ENCODE measurements around the gene TAGLN. TPM values are rescaled to one million over a fixed set of nuclear protein-coding genes. Genes with fewer than 3 reads are reported as not detected.

TAGLN gene
- total and polyA plus RNA-seq, 2 of the 8 experiments (the other 6 are each of a cell fraction or from before 2014, with no cell fraction given) = 140 to 300 TPM

DNA sequence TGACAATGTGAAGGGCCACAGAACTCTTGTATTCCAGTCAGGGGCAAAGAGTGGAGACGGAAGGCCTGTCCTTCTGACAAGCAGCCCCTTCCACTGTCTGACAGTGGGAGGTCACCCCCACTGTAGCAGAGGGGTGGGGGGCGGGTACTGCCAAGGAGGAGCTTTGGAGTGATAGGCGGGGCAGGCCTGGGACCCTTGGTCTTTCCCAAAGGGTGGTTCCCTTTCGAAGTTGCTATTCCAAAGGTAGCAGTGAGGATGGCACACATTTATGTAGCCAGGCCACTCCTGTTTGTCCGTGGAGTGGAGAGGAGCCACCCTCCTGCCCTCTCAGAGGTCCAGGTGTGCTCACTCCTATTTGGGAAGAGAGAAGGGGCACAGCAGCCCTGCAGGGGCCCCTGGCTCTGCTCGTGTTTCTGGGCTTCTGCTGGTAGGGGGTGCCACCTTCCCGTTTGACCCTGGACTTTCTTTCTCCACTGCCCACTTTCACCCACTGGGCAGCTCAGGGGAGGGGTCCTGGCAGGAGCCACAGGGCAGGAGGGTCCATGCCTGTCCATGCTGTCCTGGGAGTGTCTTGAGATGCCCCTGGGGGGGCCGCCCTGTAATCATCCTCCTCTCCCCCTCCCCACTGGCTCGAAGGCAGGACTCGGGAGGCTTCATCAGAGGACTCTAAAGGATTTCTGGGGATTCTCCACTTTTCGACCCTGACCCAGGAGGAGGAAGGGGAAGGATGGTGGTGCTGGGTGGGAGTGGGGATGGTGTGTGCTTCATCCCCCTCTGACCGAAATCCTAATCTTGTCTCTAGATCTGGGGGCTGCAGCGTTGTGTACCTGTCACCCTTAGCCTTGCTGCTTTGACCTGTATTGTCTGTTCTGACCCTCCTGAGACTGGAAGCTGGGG lies 994 bp downstream of the TAGLN start:
- Histone ChIP-seq H4K20me1 (replicated peaks in 1 of 2; ENCODE audit: control insufficient read depth in 1 of 2, insufficient read depth in 2 of 2, low read length in 2 of 2) (peaks cover 2% of the 10 kb centered on the region in 2 experiments), H3K36me3 (ENCODE audit: control insufficient read depth in 2 of 4, insufficient read depth in 4 of 4, low read length in 3 of 4) (peaks cover 2 to 6% (median 5%) of the 10 kb centered on the region in 4 experiments; a peak in 3 of 8 replicates), H4K91ac (replicated peaks; ENCODE audit: insufficient read length, low read length) (no peak overlapping the region), H2BK15ac (ENCODE audit: low read length) (0 out of 2 replicates have a peak overlapping the region, but pooled peaks have one; percentile 72), H2AFZ (ENCODE audit: low read length) (no peak overlapping the region), H3K4me1 (replicated peaks in 1 of 4; ENCODE audit: control insufficient read depth in 3 of 4, insufficient read depth in 4 of 4, low read length in 3 of 4) (peaks cover 7 to 32% (median 28%) of the 10 kb centered on the region in 4 experiments), H3K27ac (ENCODE audit: low read depth, low read length) (peak overlapping the region; percentile 74; the same call in 1 of the 2 replicates), H3K14ac (ENCODE audit: insufficient read length) (no peak overlapping the region), H3K23ac (ENCODE audit: insufficient read length) (no peak overlapping the region), H3K79me2 (ENCODE audit: control insufficient read depth in 1 of 2, insufficient read depth in 2 of 2, low read length in 2 of 2) (peaks cover 0 to 14% of the 10 kb centered on the region in 2 experiments; a peak in 1 of 4 replicates), H3K23me2 (ENCODE audit: low read depth, low read length) (peaks cover 6% of the 10 kb centered on the region; the same call in 1 of the 2 replicates), H2AK5ac (ENCODE audit: low read depth, low read length) (peak overlapping the region; percentile 59; the same call in 1 of the 2 replicates), H2BK12ac (ENCODE audit: low read depth, low read length) (peak overlapping the region; percentile 94; the same call in 1 of the 2 replicates), H4K5ac (ENCODE audit: insufficient read length, low read depth, low read length) (no peak overlapping the region), H3K27me3 (replicated peaks in 1 of 4; ENCODE audit: control insufficient read depth in 3 of 4, extremely low read depth in 1 of 4, insufficient read depth in 3 of 4, low read length in 3 of 4) (no peaks in the 10 kb centered on the region; a peak in 1 of 7 replicates), H3K56ac (replicated peaks; ENCODE audit: insufficient read length, low read depth, low read length) (no peak overlapping the region), H2BK120ac (replicated peaks; ENCODE audit: low read depth, low read length) (no peak overlapping the region), H4K8ac (ENCODE audit: extremely low read depth, insufficient read depth, low read length) (peak overlapping the region; percentile 38; the same call in 1 of the 2 replicates), H2BK5ac (ENCODE audit: low read depth, low read length) (peak overlapping the region; percentile 87), H3K18ac (ENCODE audit: extremely low read depth, low read length) (peak overlapping the region; percentile 65; the same call in 1 of the 2 replicates), H3K9me3 (ENCODE audit: insufficient read depth in 2 of 2, low read depth in 1 of 2, low read length in 1 of 2) (no peaks in the 10 kb centered on the region), H3K4ac (replicated peaks; ENCODE audit: insufficient read length, low read depth, low read length) (no peak overlapping the region), H3K79me1 (ENCODE audit: low read depth, low read length) (no peaks in the 10 kb centered on the region; the same call in 1 of the 2 replicates), H3K9ac (replicated peaks in 1 of 4; ENCODE audit: extremely low read depth in 1 of 4, low read depth in 3 of 4, low read length in 3 of 4) (peak overlapping the region in 3 of 4 experiments; percentile 64 to 68 (median 67); a peak in 5 of 7 replicates), H3K4me3 (ENCODE audit: extremely low read depth in 1 of 4, insufficient read depth in 2 of 4, low read depth in 3 of 4, low read length in 4 of 4) (peak overlapping the region; percentile 37 to 58 (median 47)), H3K4me2 (ENCODE audit: insufficient read depth in 1 of 2, low read depth in 2 of 2, low read length in 2 of 2) (peak overlapping the region; percentile 67 to 81), H2BK20ac (ENCODE audit: low read length) (0 out of 2 replicates have a peak overlapping the region, but pooled peaks have one; percentile 32)
- ChIA-PET POLR2A (ENCODE audit: partially characterized antibody) (interaction anchor here (1.0 to 10.3 kb wide), 10 partner anchors 12 to 56 kb away, joined by 3 to 153 read pairs (median 5); partner anchors contain the start of genes PAFAH1B2, RNF214 and SIDT2), CTCF (ENCODE audit: partially characterized antibody) (interaction anchor here (0.7 to 18.7 kb wide), 3 partner anchors 18 to 27 kb away, joined by 3 to 449 read pairs (median 249); partner anchors contain the start of genes PCSK7, RNF214 and SIDT2)
- TF ChIP-seq PHF8 (conservative IDR thresholded peaks at IDR 0.05; ENCODE audit: low read depth, low read length) (0 out of 2 replicates have a peak, but pooled peaks have one; percentile 12), SUZ12 (IDR thresholded peaks at IDR 0.05; ENCODE audit: low read length) (no peak), TAF7 (optimal IDR thresholded peaks at IDR 0.05; ENCODE audit: borderline replicate concordance, low read depth, low read length) (peak; percentile 30), SP1 (IDR thresholded peaks at IDR 0.05; ENCODE audit: low read depth, low read length) (no peak), POLR2AphosphoS5 (IDR thresholded peaks at IDR 0.05; ENCODE audit: low read depth, low read length) (0 out of 2 replicates have a peak, but pooled peaks have one; percentile 69), GTF2F1 (IDR thresholded peaks at IDR 0.05; ENCODE audit: borderline replicate concordance, low read depth, low read length) (no peak), BCL11A (IDR thresholded peaks at IDR 0.05; ENCODE audit: low read depth in 2 of 2, low read length in 2 of 2) (no peak)
- DNase-seq (ENCODE audit: low read depth in 1 of 2, low spot score in 2 of 2) (peak in 1 of 2 experiments; percentile 50), FAIRE-seq (no peak)
- 26% methylated on average over 12 of the region's 13 CpGs; no CpG with 5 or more reads in 1 of the 2 experiments for WGBS, 2 experiments (ENCODE audit: extremely low coverage in 1 of 2, insufficient coverage in 1 of 2, insufficient read length in 1 of 2, insufficient replicate concordance in 2 of 2, low coverage in 1 of 2, low lambda C conversion rate in 2 of 2, missing lambda C conversion rate in 1 of 2)
